Measurements from ENCODE around the gene PREPL. TPM values are rescaled to one million over a fixed set of nuclear protein-coding genes. Genes with fewer than 3 reads are reported as not detected.

PREPL gene
- total and polyA plus RNA-seq, 2 of the 13 experiments (the other 11 are each of a cell fraction or from before 2014, with no cell fraction given): 19.7 to 34.3 TPM

GRCh38 chr2:44291281-44292248 lies 69.7 kb downstream of the PREPL start (continued):
- TF ChIP-seq TFDP2 (CRISPR knock-in tag; IDR thresholded peaks at IDR 0.05): no peak
- TF ChIP-seq KAT2B (IDR thresholded peaks at IDR 0.05; ENCODE audit: borderline replicate concordance, low read depth, low read length): no peak
- TF ChIP-seq ZHX2 (IDR thresholded peaks at IDR 0.05; ENCODE audit: low read depth): no peak
- TF ChIP-seq ZHX2 (CRISPR knock-in tag; IDR thresholded peaks at IDR 0.05; ENCODE audit: borderline replicate concordance): no peak
- TF ChIP-seq ZNF281 (CRISPR knock-in tag; IDR thresholded peaks at IDR 0.05; ENCODE audit: borderline replicate concordance): peak; percentile 38; the same call in 1 of the 2 replicates
- TF ChIP-seq ZNF772 (CRISPR knock-in tag; IDR thresholded peaks at IDR 0.05): 0 out of 2 replicates have a peak, but pooled peaks have one; percentile 18
- no peak for TF ChIP-seq GLMP (CRISPR knock-in tag; IDR thresholded peaks at IDR 0.05; ENCODE audit: borderline replicate concordance)
- TF ChIP-seq NAIF1 (CRISPR knock-in tag; IDR thresholded peaks at IDR 0.05; ENCODE audit: borderline replicate concordance): no peak
- TF ChIP-seq SMC3 (IDR thresholded peaks at IDR 0.05; ENCODE audit: low read length): peak; percentile 98
- TF ChIP-seq RXRA (CRISPR knock-in tag; IDR thresholded peaks at IDR 0.05): peak; percentile 47; the same call in 1 of the 2 replicates
- TF ChIP-seq ZNF292 (CRISPR knock-in tag; IDR thresholded peaks at IDR 0.05; ENCODE audit: borderline replicate concordance, low read depth): peak; percentile 45; the same call in 1 of the 2 replicates
- TF ChIP-seq KDM5B (CRISPR knock-in tag; IDR thresholded peaks at IDR 0.05; ENCODE audit: borderline replicate concordance): no peak
- TF ChIP-seq ZNF280B (CRISPR knock-in tag; IDR thresholded peaks at IDR 0.05; ENCODE audit: borderline replicate concordance): no peak
- no peak for TF ChIP-seq NFKBIZ (CRISPR knock-in tag; IDR thresholded peaks at IDR 0.05)
